Measurements from ENCODE around the gene NEU2.
"Not testable (repeated sequence)": the region's sequence is repeated elsewhere in the genome, so short reads cannot be mapped to it uniquely, and the experiment has no call there.

The NEU2 gene

GRCh38 chr2:233015019-233015645 lies 17.3 kb upstream of the NEU2 start:
- H3K9ac ChIP-seq (ENCODE audit: low read length) = no peak overlapping the region
- no peaks in the 10 kb centered on the region for H3K27me3 ChIP-seq (replicated peaks; ENCODE audit: insufficient read depth, low read length)
- no peak overlapping the region for H3K4me3 ChIP-seq (ENCODE audit: low read length)
- H3K9me2 ChIP-seq (replicated peaks; ENCODE audit: insufficient read depth, low read length) = no peaks in the 10 kb centered on the region
- no peaks in the 10 kb centered on the region for H3K9me3 ChIP-seq (replicated peaks; ENCODE audit: insufficient read depth, low read length)
- H3K36me3 ChIP-seq (replicated peaks; ENCODE audit: insufficient read depth, low read length) = no peaks in the 10 kb centered on the region
- H2AFZ ChIP-seq (ENCODE audit: low read length) = no peak overlapping the region
- DNase-seq = no peak
- no peak for TF ChIP-seq EZH2phosphoT487 (IDR thresholded peaks at IDR 0.05; ENCODE audit: low read length)
- no peaks in the 10 kb centered on the region for H4K20me1 ChIP-seq (ENCODE audit: insufficient read depth, low read length)
- H3K79me2 ChIP-seq (ENCODE audit: low read length) = no peaks in the 10 kb centered on the region
- H3K27ac ChIP-seq (ENCODE audit: low read length) = no peak overlapping the region
- H3F3A ChIP-seq (ENCODE audit: insufficient read depth, low read length) = no peaks in the 10 kb centered on the region
- H3K4me2 ChIP-seq (ENCODE audit: low read depth, low read length) = no peak overlapping the region
- H3K4me1 ChIP-seq (ENCODE audit: low read length) = no peaks in the 10 kb centered on the region

GRCh38 chr2:233017947-233018346 lies 14.5 kb upstream of the NEU2 start:
- no peaks in the 10 kb centered on the region for H3K79me2 ChIP-seq (ENCODE audit: low read length)
- H3K36me3 ChIP-seq (replicated peaks; ENCODE audit: insufficient read depth, low read length) = no peaks in the 10 kb centered on the region
- H3K9me2 ChIP-seq (replicated peaks; ENCODE audit: insufficient read depth, low read length) = no peaks in the 10 kb centered on the region
- H3K27me3 ChIP-seq (replicated peaks; ENCODE audit: insufficient read depth, low read length) = no peaks in the 10 kb centered on the region
- no peak overlapping the region for H3K27ac ChIP-seq (ENCODE audit: low read length)
- H3K4me1 ChIP-seq (ENCODE audit: low read length) = no peaks in the 10 kb centered on the region
- TF ChIP-seq CTCF (IDR thresholded peaks at IDR 0.05; ENCODE audit: low read length) = no peak
- TF ChIP-seq EZH2 (optimal IDR thresholded peaks at IDR 0.05; ENCODE audit: low read depth, low read length) = no peak
- no peak for TF ChIP-seq EZH2phosphoT487 (IDR thresholded peaks at IDR 0.05; ENCODE audit: low read length)
- no peaks in the 10 kb centered on the region for H3K9me3 ChIP-seq (replicated peaks; ENCODE audit: insufficient read depth, low read length)
- no peak overlapping the region for H3K4me3 ChIP-seq (ENCODE audit: low read length)
- H4K20me1 ChIP-seq (ENCODE audit: insufficient read depth, low read length) = no peaks in the 10 kb centered on the region
- no peak overlapping the region for H2AFZ ChIP-seq (ENCODE audit: low read length)
- H3K9ac ChIP-seq (ENCODE audit: low read length) = no peak overlapping the region
- H3K4me2 ChIP-seq (ENCODE audit: low read depth, low read length) = no peak overlapping the region
- no peaks in the 10 kb centered on the region for H3F3A ChIP-seq (ENCODE audit: insufficient read depth, low read length)
- DNase-seq = no peak

- not testable (repeated sequence) for H3K27ac ChIP-seq (ENCODE audit: low read length); H3K4me3 ChIP-seq (ENCODE audit: low read length); DNase-seq; H3F3A ChIP-seq (ENCODE audit: insufficient read depth, low read length); H2AFZ ChIP-seq (ENCODE audit: low read length); H3K27me3 ChIP-seq (replicated peaks; ENCODE audit: insufficient read depth, low read length); H3K9me3 ChIP-seq (replicated peaks; ENCODE audit: insufficient read depth, low read length); H3K9me2 ChIP-seq (replicated peaks; ENCODE audit: insufficient read depth, low read length); H3K9ac ChIP-seq (ENCODE audit: low read length); H3K4me2 ChIP-seq (ENCODE audit: low read depth, low read length); H4K20me1 ChIP-seq (ENCODE audit: insufficient read depth, low read length); H3K79me2 ChIP-seq (ENCODE audit: low read length); H3K4me1 ChIP-seq (ENCODE audit: low read length); H3K36me3 ChIP-seq (replicated peaks; ENCODE audit: insufficient read depth, low read length)
These were observed 12.9 kb upstream of the NEU2 start for GRCh38 chr2:233019610-233020009.

- TF ChIP-seq CTCF (IDR thresholded peaks at IDR 0.05; ENCODE audit: low read length) (no peak), EZH2 (optimal IDR thresholded peaks at IDR 0.05; ENCODE audit: low read depth, low read length) (no peak), EZH2phosphoT487 (IDR thresholded peaks at IDR 0.05; ENCODE audit: low read length) (no peak)
- Histone ChIP-seq H3K27me3 (replicated peaks; ENCODE audit: insufficient read depth, low read length) (no peaks in the 10 kb centered on the region), H3F3A (ENCODE audit: insufficient read depth, low read length) (no peaks in the 10 kb centered on the region), H3K4me2 (ENCODE audit: low read depth, low read length) (no peak overlapping the region), H3K27ac (ENCODE audit: low read length) (no peak overlapping the region), H3K9ac (ENCODE audit: low read length) (no peak overlapping the region), H3K4me3 (ENCODE audit: low read length) (no peak overlapping the region), H4K20me1 (ENCODE audit: insufficient read depth, low read length) (no peaks in the 10 kb centered on the region), H3K79me2 (ENCODE audit: low read length) (no peaks in the 10 kb centered on the region), H3K36me3 (replicated peaks; ENCODE audit: insufficient read depth, low read length) (no peaks in the 10 kb centered on the region), H2AFZ (ENCODE audit: low read length) (no peak overlapping the region), H3K9me3 (replicated peaks; ENCODE audit: insufficient read depth, low read length) (no peaks in the 10 kb centered on the region), H3K4me1 (ENCODE audit: low read length) (no peaks in the 10 kb centered on the region), H3K9me2 (replicated peaks; ENCODE audit: insufficient read depth, low read length) (no peaks in the 10 kb centered on the region)
- no peak for DNase-seq
These were observed 12.0 kb upstream of the NEU2 start for GRCh38 chr2:233020454-233020853.
